ENCODE measurements around the gene ARHGAP24.

DNA sequence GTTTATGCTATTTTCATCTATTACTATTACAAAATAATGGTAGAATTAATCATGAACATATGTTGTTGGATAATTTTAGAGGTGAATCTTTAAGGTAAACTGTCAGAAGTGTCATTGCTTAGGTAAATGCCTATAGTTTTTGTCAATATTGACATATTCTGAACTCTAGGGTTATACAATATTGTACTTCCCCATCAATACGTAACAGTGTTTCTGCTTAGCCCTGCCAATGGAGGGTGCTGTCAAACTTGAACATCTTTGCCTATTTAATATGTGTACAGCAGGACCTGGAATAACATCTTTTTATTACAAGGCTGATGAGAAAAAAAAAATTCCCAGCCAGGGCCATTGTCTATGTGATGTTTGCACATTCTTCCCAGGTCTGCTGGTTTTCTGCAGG is 40.8 kb downstream of the ARHGAP24 start:
- TF ChIP-seq, protein P1, sequence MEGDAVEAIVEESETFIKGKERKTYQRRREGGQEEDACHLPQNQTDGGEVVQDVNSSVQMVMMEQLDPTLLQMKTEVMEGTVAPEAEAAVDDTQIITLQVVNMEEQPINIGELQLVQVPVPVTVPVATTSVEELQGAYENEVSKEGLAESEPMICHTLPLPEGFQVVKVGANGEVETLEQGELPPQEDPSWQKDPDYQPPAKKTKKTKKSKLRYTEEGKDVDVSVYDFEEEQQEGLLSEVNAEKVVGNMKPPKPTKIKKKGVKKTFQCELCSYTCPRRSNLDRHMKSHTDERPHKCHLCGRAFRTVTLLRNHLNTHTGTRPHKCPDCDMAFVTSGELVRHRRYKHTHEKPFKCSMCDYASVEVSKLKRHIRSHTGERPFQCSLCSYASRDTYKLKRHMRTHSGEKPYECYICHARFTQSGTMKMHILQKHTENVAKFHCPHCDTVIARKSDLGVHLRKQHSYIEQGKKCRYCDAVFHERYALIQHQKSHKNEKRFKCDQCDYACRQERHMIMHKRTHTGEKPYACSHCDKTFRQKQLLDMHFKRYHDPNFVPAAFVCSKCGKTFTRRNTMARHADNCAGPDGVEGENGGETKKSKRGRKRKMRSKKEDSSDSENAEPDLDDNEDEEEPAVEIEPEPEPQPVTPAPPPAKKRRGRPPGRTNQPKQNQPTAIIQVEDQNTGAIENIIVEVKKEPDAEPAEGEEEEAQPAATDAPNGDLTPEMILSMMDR (IDR thresholded peaks at IDR 0.05): no peak
- TF ChIP-seq ZFX (IDR thresholded peaks at IDR 0.05; ENCODE audit: borderline replicate concordance): no peak

All from 22Rv1 (cell line).